SK-N-SH treated with all-trans-retinoic acid at 6 μM for 48 hours (cell line): ENCODE measurements around the gene POU5F1.

Experiments
- ATAC-seq: fragments of 200-7000 bp; cut with Tn5 transposase; 3 replicates; pipeline ENCODE4 v1.9.1; 2020; ENCODE audit warnings: mild to moderate bottlenecking, moderate library complexity
- BACH2 ChIP-seq: fragments of 250-450 bp; sonication (Bioruptor Pico); IDR thresholded peaks from 2 replicates; pipeline ENCODE4 v1.9.0; 2021; ENCODE audit warnings: mild to moderate bottlenecking, borderline replicate concordance
- CREB5 ChIP-seq: fragments of 250-450 bp; sonication (Bioruptor Pico); IDR thresholded peaks from 2 replicates; pipeline ENCODE4 v1.5.1; 2020; ENCODE audit warnings: low read depth, mild to moderate bottlenecking, moderate library complexity
- CSDC2 ChIP-seq: fragments of 250-450 bp; sonication (Bioruptor Pico); IDR thresholded peaks from 2 replicates; pipeline ENCODE4 v1.5.0; 2020; ENCODE audit warnings: mild to moderate bottlenecking, moderate library complexity
- ESRRG ChIP-seq: fragments of 250-450 bp; sonication (Bioruptor Pico); IDR thresholded peaks from 2 replicates; pipeline ENCODE4 v1.6.1; 2021; ENCODE audit warnings: mild to moderate bottlenecking
- ISL1 ChIP-seq: fragments of 250-450 bp; sonication (Bioruptor Pico); IDR thresholded peaks from 2 replicates; pipeline ENCODE4 v2.1.2; 2022; ENCODE audit warnings: mild to moderate bottlenecking, moderate library complexity
- OSR1 ChIP-seq: fragments of 250-450 bp; sonication (Bioruptor Pico); IDR thresholded peaks from 2 replicates; pipeline ENCODE4 v1.8.0; 2022; ENCODE audit warnings: moderate library complexity, mild to moderate bottlenecking, inconsistent platforms
- POU6F1 ChIP-seq: fragments of 250-450 bp; sonication (Bioruptor Pico); IDR thresholded peaks from 2 replicates; pipeline ENCODE4 v1.8.0; 2021; ENCODE audit warnings: low read depth, mild to moderate bottlenecking, moderate library complexity, borderline replicate concordance
- PPARA ChIP-seq: fragments of 250-450 bp; sonication (Bioruptor Pico); IDR thresholded peaks from 2 replicates; pipeline ENCODE4 v1.5.0; 2020; ENCODE audit warnings: mild to moderate bottlenecking, borderline replicate concordance
- RARB ChIP-seq: fragments of 250-450 bp; sonication (Bioruptor Pico); IDR thresholded peaks from 2 replicates; pipeline ENCODE4 v1.8.0; 2021; ENCODE audit warnings: mild to moderate bottlenecking, moderate library complexity
- SNAI2 ChIP-seq: fragments of 250-450 bp; sonication (Bioruptor Pico); IDR thresholded peaks from 2 replicates; pipeline ENCODE4 v1.5.0; 2020; ENCODE audit warnings: mild to moderate bottlenecking, moderate library complexity
- TCF4 ChIP-seq: fragments of 250-450 bp; sonication (Bioruptor Pico); IDR thresholded peaks from 2 replicates; pipeline ENCODE4 v1.8.0; 2021; ENCODE audit warnings: mild to moderate bottlenecking, moderate library complexity, borderline replicate concordance
- TOX ChIP-seq: fragments of 250-450 bp; sonication (Bioruptor Pico); IDR thresholded peaks from 2 replicates; pipeline ENCODE4 v1.8.0; 2021; ENCODE audit warnings: mild to moderate bottlenecking, moderate library complexity, borderline replicate concordance
- ZC3H10 ChIP-seq: fragments of 250-450 bp; sonication (Bioruptor Pico); IDR thresholded peaks from 2 replicates; pipeline ENCODE4 v1.5.1; 2021; ENCODE audit warnings: mild to moderate bottlenecking, moderate library complexity
- ZFP3 ChIP-seq: fragments of 250-450 bp; sonication (Bioruptor Pico); IDR thresholded peaks from 2 replicates; pipeline ENCODE4 v1.5.0; 2020; ENCODE audit warnings: mild to moderate bottlenecking, moderate library complexity
- ZFP30 ChIP-seq: fragments of 450-650 bp; formaldehyde crosslinking; IDR thresholded peaks from 2 replicates; pipeline ENCODE4 v1.5.0; 2022; ENCODE audit warnings: mild to moderate bottlenecking, moderate library complexity
- ZNF565 ChIP-seq: fragments of 450-650 bp; formaldehyde crosslinking; conservative IDR thresholded peaks from 2 replicates; pipeline ENCODE4 v1.5.0; 2020; ENCODE audit warnings: low read depth, mild to moderate bottlenecking, moderate library complexity
- ZNF70 ChIP-seq: fragments of 450-650 bp; formaldehyde crosslinking; IDR thresholded peaks from 2 replicates; pipeline ENCODE4 v1.5.0; 2020; ENCODE audit warnings: mild to moderate bottlenecking, moderate library complexity
- ZNF8 ChIP-seq: fragments of 450-650 bp; formaldehyde crosslinking; IDR thresholded peaks from 2 replicates; pipeline ENCODE4 v1.5.0; 2020; ENCODE audit warnings: mild to moderate bottlenecking, moderate library complexity
- TF ChIP-seq, protein P1 (sequence below): fragments of 250-450 bp; sonication (Bioruptor Pico); IDR thresholded peaks from 2 replicates; pipeline ENCODE4 v1.5.1; 2021; ENCODE audit warnings: mild to moderate bottlenecking, moderate library complexity
- TF ChIP-seq, protein P2 (sequence below): fragments of 250-450 bp; sonication (Bioruptor Pico); IDR thresholded peaks from 2 replicates; pipeline ENCODE4 v1.5.0; 2020; ENCODE audit warnings: mild to moderate bottlenecking, moderate library complexity
- TF ChIP-seq, protein P3 (sequence below): fragments of 250-450 bp; sonication (Bioruptor Pico); IDR thresholded peaks from 2 replicates; pipeline ENCODE4 v1.8.0; 2020; ENCODE audit warnings: mild to moderate bottlenecking, moderate library complexity, borderline replicate concordance

POU5F1 gene

DNA sequence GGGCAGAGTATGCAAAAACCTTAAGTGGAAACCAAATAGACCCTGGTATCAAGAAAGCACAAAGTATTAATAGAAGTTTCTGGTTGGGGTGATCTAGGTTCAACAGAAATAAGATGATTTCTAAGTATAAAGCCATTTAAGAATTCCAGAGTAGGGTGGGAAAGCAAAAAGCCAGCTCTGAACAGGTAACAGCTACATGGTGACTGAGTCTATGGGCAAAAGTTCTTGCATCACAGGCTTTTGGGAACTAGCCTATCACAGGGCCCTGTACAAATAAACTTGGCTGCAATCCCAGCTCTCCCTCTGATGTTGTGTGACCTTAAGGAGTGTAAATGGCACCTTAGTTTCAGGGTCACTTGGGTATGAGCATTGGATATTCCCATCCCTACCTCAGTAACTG is 6.6 kb downstream of the POU5F1 start:
- ATAC-seq: no peak
- no peak for TF ChIP-seq ISL1 (CRISPR knock-in tag)
- no peak for TF ChIP-seq ZNF70 (CRISPR knock-in tag)
- no peak for TF ChIP-seq TOX (CRISPR knock-in tag)
- TF ChIP-seq CSDC2: no peak
- no peak for TF ChIP-seq TCF4
- no peak for TF ChIP-seq ZNF8 (CRISPR knock-in tag)
- no peak for TF ChIP-seq ZC3H10
- no peak for TF ChIP-seq ESRRG (CRISPR knock-in tag)
- TF ChIP-seq OSR1 (CRISPR knock-in tag): no peak
- TF ChIP-seq POU6F1: no peak
- TF ChIP-seq, all 23 proteins: peak for 0

GRCh38 chr6:31162463-31163165 is 7.9 kb downstream of the POU5F1 start:
- TF ChIP-seq BACH2 (no peak), PPARA (CRISPR knock-in tag) (no peak), ZNF565 (no peak), POU6F1 (no peak), ZFP3 (CRISPR knock-in tag) (no peak), ZNF70 (CRISPR knock-in tag) (no peak), ZNF8 (CRISPR knock-in tag) (no peak), ISL1 (CRISPR knock-in tag) (no peak), ZFP30 (CRISPR knock-in tag) (no peak), RARB (CRISPR knock-in tag) (no peak)
- TF ChIP-seq, protein P1, sequence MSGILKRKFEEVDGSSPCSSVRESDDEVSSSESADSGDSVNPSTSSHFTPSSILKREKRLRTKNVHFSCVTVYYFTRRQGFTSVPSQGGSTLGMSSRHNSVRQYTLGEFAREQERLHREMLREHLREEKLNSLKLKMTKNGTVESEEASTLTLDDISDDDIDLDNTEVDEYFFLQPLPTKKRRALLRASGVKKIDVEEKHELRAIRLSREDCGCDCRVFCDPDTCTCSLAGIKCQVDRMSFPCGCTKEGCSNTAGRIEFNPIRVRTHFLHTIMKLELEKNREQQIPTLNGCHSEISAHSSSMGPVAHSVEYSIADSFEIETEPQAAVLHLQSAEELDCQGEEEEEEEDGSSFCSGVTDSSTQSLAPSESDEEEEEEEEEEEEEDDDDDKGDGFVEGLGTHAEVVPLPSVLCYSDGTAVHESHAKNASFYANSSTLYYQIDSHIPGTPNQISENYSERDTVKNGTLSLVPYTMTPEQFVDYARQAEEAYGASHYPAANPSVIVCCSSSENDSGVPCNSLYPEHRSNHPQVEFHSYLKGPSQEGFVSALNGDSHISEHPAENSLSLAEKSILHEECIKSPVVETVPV (CRISPR knock-in tag): no peak
- TF ChIP-seq, protein P2, sequence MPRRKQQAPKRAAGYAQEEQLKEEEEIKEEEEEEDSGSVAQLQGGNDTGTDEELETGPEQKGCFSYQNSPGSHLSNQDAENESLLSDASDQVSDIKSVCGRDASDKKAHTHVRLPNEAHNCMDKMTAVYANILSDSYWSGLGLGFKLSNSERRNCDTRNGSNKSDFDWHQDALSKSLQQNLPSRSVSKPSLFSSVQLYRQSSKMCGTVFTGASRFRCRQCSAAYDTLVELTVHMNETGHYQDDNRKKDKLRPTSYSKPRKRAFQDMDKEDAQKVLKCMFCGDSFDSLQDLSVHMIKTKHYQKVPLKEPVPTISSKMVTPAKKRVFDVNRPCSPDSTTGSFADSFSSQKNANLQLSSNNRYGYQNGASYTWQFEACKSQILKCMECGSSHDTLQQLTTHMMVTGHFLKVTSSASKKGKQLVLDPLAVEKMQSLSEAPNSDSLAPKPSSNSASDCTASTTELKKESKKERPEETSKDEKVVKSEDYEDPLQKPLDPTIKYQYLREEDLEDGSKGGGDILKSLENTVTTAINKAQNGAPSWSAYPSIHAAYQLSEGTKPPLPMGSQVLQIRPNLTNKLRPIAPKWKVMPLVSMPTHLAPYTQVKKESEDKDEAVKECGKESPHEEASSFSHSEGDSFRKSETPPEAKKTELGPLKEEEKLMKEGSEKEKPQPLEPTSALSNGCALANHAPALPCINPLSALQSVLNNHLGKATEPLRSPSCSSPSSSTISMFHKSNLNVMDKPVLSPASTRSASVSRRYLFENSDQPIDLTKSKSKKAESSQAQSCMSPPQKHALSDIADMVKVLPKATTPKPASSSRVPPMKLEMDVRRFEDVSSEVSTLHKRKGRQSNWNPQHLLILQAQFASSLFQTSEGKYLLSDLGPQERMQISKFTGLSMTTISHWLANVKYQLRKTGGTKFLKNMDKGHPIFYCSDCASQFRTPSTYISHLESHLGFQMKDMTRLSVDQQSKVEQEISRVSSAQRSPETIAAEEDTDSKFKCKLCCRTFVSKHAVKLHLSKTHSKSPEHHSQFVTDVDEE (CRISPR knock-in tag): no peak
- TF ChIP-seq, protein P3, sequence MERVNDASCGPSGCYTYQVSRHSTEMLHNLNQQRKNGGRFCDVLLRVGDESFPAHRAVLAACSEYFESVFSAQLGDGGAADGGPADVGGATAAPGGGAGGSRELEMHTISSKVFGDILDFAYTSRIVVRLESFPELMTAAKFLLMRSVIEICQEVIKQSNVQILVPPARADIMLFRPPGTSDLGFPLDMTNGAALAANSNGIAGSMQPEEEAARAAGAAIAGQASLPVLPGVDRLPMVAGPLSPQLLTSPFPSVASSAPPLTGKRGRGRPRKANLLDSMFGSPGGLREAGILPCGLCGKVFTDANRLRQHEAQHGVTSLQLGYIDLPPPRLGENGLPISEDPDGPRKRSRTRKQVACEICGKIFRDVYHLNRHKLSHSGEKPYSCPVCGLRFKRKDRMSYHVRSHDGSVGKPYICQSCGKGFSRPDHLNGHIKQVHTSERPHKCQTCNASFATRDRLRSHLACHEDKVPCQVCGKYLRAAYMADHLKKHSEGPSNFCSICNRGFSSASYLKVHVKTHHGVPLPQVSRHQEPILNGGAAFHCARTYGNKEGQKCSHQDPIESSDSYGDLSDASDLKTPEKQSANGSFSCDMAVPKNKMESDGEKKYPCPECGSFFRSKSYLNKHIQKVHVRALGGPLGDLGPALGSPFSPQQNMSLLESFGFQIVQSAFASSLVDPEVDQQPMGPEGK (CRISPR knock-in tag): no peak
- no peak for ATAC-seq

DNA sequence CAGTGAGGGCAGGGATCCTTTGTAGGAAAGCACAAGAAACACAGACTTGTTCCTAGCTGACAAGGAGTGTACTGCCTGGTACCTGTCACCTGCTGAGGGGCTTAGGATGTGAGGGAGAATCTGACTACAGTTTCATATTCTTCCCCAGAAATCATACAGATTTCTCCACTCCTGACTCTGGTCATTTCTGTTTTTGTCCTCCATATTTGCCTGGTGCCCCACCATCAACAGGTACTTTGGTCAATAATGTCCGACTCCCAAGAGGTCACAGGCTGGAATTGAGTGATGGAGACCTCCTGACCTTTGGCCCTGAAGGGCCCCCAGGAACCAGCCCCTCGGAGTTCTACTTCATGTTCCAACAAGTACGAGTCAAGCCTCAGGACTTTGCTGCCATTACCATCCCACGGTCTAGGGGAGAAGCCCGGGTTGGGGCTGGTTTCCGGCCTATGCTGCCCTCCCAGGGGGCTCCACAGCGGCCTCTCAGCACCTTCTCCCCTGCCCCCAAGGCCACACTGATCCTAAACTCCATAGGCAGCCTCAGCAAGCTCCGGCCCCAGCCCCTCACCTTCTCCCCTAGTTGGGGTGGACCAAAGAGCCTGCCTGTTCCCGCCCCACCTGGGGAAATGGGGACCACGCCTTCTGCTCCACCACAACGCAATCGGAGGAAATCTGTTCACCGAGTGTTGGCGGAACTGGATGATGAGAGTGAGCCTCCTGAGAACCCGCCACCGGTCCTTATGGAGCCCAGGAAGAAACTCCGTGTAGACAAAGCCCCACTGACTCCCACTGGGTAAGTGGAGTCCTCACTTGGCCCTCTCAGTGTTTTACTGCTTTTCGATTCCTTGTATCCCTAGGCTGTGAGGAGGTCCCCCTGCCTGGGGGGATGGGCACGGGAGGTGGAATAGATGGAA is 9.0 kb downstream of the POU5F1 start:
- ATAC-seq: no peak
- no peak for TF ChIP-seq ZNF70 (CRISPR knock-in tag)
- TF ChIP-seq PPARA (CRISPR knock-in tag): no peak
- TF ChIP-seq ISL1 (CRISPR knock-in tag): no peak
- TF ChIP-seq ZC3H10: no peak
- no peak for TF ChIP-seq ZFP30 (CRISPR knock-in tag)
- TF ChIP-seq SNAI2 (CRISPR knock-in tag): no peak
- no peak for TF ChIP-seq CREB5 (CRISPR knock-in tag)
- TF ChIP-seq TCF4: no peak
- TF ChIP-seq, protein P2 (CRISPR knock-in tag): no peak
- no peak for TF ChIP-seq RARB (CRISPR knock-in tag)
- TF ChIP-seq ZNF565: no peak
- no peak for TF ChIP-seq TOX (CRISPR knock-in tag)
